Myocyte (in vitro differentiated cells): ENCODE measurements around the gene P2RX7. TPM values are rescaled to one million over a fixed set of nuclear protein-coding genes. Genes with fewer than 3 reads are reported as not detected.

Experiments
- DNase-seq: peaks from one replicate; pipeline ENCODE4 v3.0.0-alpha.2; 2012; ENCODE audit warnings: low read depth
- polyA plus RNA-seq: library from polyadenylated mRNA; unstranded; fragments of >200 nt; gene quantifications from one replicate; pipeline ENCODE4 v1.2.1, GENCODE V29; 2012; ENCODE audit warnings: missing spikeins
- total RNA-seq: library from RNA; depleted of rRNA; stranded (reverse); fragments of >200 nt; gene quantifications from 2 replicates; pipeline ENCODE4 v1.2.3, GENCODE V29; 2014

The P2RX7 gene
- 0.11 and 0.21 TPM in 2 replicates for total RNA-seq
- 0.42 TPM for polyA plus RNA-seq

GRCh38 chr12:121132601-121133481 lies at the start of gene P2RX7:
Gene P2RX7 (plus strand): TSS chr12:121132876. CDS start chr12:121132971, 95 bp downstream.
- DNase-seq: peak; percentile 52

GRCh38 chr12:121084229-121084628 lies 48.4 kb upstream of the P2RX7 start:
- DNase-seq: peak; percentile 15

- DNase-seq: no peak
Measured at GRCh38 chr12:121085069-121085468, 47.6 kb upstream of the P2RX7 start.

GRCh38 chr12:121085506-121086353 lies 46.9 kb upstream of the P2RX7 start:
- DNase-seq: peak; percentile 32

GRCh38 chr12:121086781-121087295 lies 45.8 kb upstream of the P2RX7 start:
- DNase-seq: no peak

- DNase-seq: no peak
Measured at GRCh38 chr12:121087467-121088194, 45.0 kb upstream of the P2RX7 start.

- DNase-seq: no peak
Measured at GRCh38 chr12:121088195-121088585, 44.5 kb upstream of the P2RX7 start.

- no peak for DNase-seq
Measured at GRCh38 chr12:121089031-121089812, 43.5 kb upstream of the P2RX7 start.

- DNase-seq: no peak
Measured at GRCh38 chr12:121089813-121090430, 42.8 kb upstream of the P2RX7 start.

GRCh38 chr12:121090586-121091514 lies 41.8 kb upstream of the P2RX7 start:
- DNase-seq: no peak

- no peak for DNase-seq
Measured at GRCh38 chr12:121092034-121092433, 40.6 kb upstream of the P2RX7 start.

- DNase-seq: no peak
Measured at GRCh38 chr12:121093487-121093891, 39.2 kb upstream of the P2RX7 start.

- peak; percentile 52 for DNase-seq
Measured at GRCh38 chr12:121095544-121096198, 37.0 kb upstream of the P2RX7 start.

- no peak for DNase-seq
Measured at GRCh38 chr12:121096199-121096798, 36.4 kb upstream of the P2RX7 start.

- DNase-seq: no peak
Measured at GRCh38 chr12:121099779-121100178, 32.9 kb upstream of the P2RX7 start.

- DNase-seq: no peak
Measured at GRCh38 chr12:121102307-121102706, 30.4 kb upstream of the P2RX7 start.

- no peak for DNase-seq
Measured at GRCh38 chr12:121107681-121108080, 25.0 kb upstream of the P2RX7 start.

- no peak for DNase-seq
Measured at GRCh38 chr12:121108492-121108891, 24.2 kb upstream of the P2RX7 start.
